GM21723 (cell line): ENCODE data around the gene CMIP.

Experiments
- ATAC-seq: cut with Tn5 transposase; IDR thresholded peaks from one replicate; pipeline ENCODE4 v1.9.1; 2021; ENCODE audit warnings: mild to moderate bottlenecking, moderate library complexity; ENCODE audit not compliant: unreplicated experiment

Gene CMIP

GRCh38 chr16:81694494-81695280, 250.1 kb downstream of the CMIP start:
- ATAC-seq, result no peak

GRCh38 chr16:81695321-81696165, 250.9 kb downstream of the CMIP start:
- no peak for ATAC-seq

- no peak for ATAC-seq
Observed at GRCh38 chr16:81696166-81696960, 251.8 kb downstream of the CMIP start.

GRCh38 chr16:81696961-81697615, 252.5 kb downstream of the CMIP start:
- no peak for ATAC-seq

GRCh38 chr16:81697616-81698309, 253.2 kb downstream of the CMIP start:
- ATAC-seq, result no peak

GRCh38 chr16:81698310-81698641, 253.7 kb downstream of the CMIP start:
- no peak for ATAC-seq

GRCh38 chr16:81699596-81699995, 255.0 kb downstream of the CMIP start:
- no peak for ATAC-seq

GRCh38 chr16:81700071-81700779, 255.6 kb downstream of the CMIP start:
- ATAC-seq, result no peak

GRCh38 chr16:81700780-81701165, 256.2 kb downstream of the CMIP start:
- ATAC-seq, result no peak

GRCh38 chr16:81701296-81701970, 256.8 kb downstream of the CMIP start:
- ATAC-seq, result no peak

- no peak for ATAC-seq
Observed at GRCh38 chr16:81702506-81702905, 257.9 kb downstream of the CMIP start.

- no peak for ATAC-seq
Observed at GRCh38 chr16:81703177-81704155, 258.9 kb downstream of the CMIP start.

GRCh38 chr16:81705261-81705660, 260.7 kb downstream of the CMIP start:
- ATAC-seq, result no peak

- ATAC-seq, result no peak
Observed at GRCh38 chr16:81706327-81707295, 262.0 kb downstream of the CMIP start.

GRCh38 chr16:81707411-81708265, 263.0 kb downstream of the CMIP start:
- ATAC-seq, result no peak
